ENCODE measurements around the gene LPP. TPM values are rescaled to one million over a fixed set of nuclear protein-coding genes. Genes with fewer than 3 reads are reported as not detected.

Gene LPP
- total and polyA plus RNA-seq, 4 donors: 11.1 to 219 (median 66.5) TPM

GRCh38 chr3:188531210-188531609, 377.3 kb downstream of the LPP start:
- Histone ChIP-seq H3K27ac (ENCODE audit: low read depth in 1 of 2, low read length in 1 of 2) (no peak overlapping the region), H3K4me1 (ENCODE audit: control insufficient read depth in 5 of 5, insufficient read depth in 5 of 5, low read length in 5 of 5) (peaks cover 0 to 14% (median 0%) of the 10 kb centered on the region in 5 donors), H3K9ac (ENCODE audit: insufficient read depth in 1 of 2, low read length in 2 of 2) (no peak overlapping the region), H3K4me3 (no peak overlapping the region), H3K36me3 (ENCODE audit: control insufficient read depth in 4 of 4, insufficient read depth in 4 of 4, low read length in 4 of 4) (peaks cover 0 to 3% (median 1%) of the 10 kb centered on the region in 4 donors), H3K27me3 (ENCODE audit: control insufficient read depth in 3 of 3, insufficient read depth in 3 of 3, low read length in 2 of 3) (no peaks in the 10 kb centered on the region), H3K9me3 (ENCODE audit: control insufficient read depth in 4 of 4, insufficient read depth in 3 of 4, low read length in 3 of 4) (no peaks in the 10 kb centered on the region)
- no peak for TF ChIP-seq CTCF (IDR thresholded peaks at IDR 0.05; ENCODE audit: control extremely low read depth, extremely low read depth)
- DNase-seq (no peak), ATAC-seq (ENCODE audit: insufficient read depth, low FRiP score) (no peak)

- Histone ChIP-seq H3K4me3 (no peak overlapping the region), H3K4me1 (ENCODE audit: control insufficient read depth in 5 of 5, insufficient read depth in 5 of 5, low read length in 5 of 5) (peaks cover 0 to 16% (median 0%) of the 10 kb centered on the region in 5 donors), H3K27me3 (ENCODE audit: control insufficient read depth in 3 of 3, insufficient read depth in 3 of 3, low read length in 2 of 3) (no peaks in the 10 kb centered on the region), H3K9me3 (ENCODE audit: control insufficient read depth in 4 of 4, insufficient read depth in 3 of 4, low read length in 3 of 4) (no peaks in the 10 kb centered on the region), H3K27ac (ENCODE audit: low read depth in 1 of 2, low read length in 1 of 2) (no peak overlapping the region), H3K9ac (ENCODE audit: insufficient read depth in 1 of 2, low read length in 2 of 2) (no peak overlapping the region), H3K36me3 (ENCODE audit: control insufficient read depth in 4 of 4, insufficient read depth in 4 of 4, low read length in 4 of 4) (peaks cover 0 to 3% (median 0%) of the 10 kb centered on the region in 4 donors)
- WGBS, 2 donors: 82 to 88% methylated on average over 1 of the region's 1 CpG
- no peak for DNase-seq
- no peak for ATAC-seq (ENCODE audit: insufficient read depth, low FRiP score)
- TF ChIP-seq CTCF (IDR thresholded peaks at IDR 0.05; ENCODE audit: control extremely low read depth, extremely low read depth): no peak
These were observed 379.2 kb downstream of the LPP start for GRCh38 chr3:188533172-188533571.

- Histone ChIP-seq H3K27ac (ENCODE audit: low read depth in 1 of 2, low read length in 1 of 2) (no peak overlapping the region), H3K9ac (ENCODE audit: insufficient read depth in 1 of 2, low read length in 2 of 2) (no peak overlapping the region), H3K4me3 (no peak overlapping the region), H3K9me3 (ENCODE audit: control insufficient read depth in 4 of 4, insufficient read depth in 3 of 4, low read length in 3 of 4) (no peaks in the 10 kb centered on the region), H3K27me3 (ENCODE audit: control insufficient read depth in 3 of 3, insufficient read depth in 3 of 3, low read length in 2 of 3) (no peaks in the 10 kb centered on the region), H3K36me3 (ENCODE audit: control insufficient read depth in 4 of 4, insufficient read depth in 4 of 4, low read length in 4 of 4) (no peaks in the 10 kb centered on the region), H3K4me1 (ENCODE audit: control insufficient read depth in 5 of 5, insufficient read depth in 5 of 5, low read length in 5 of 5) (peaks cover 0 to 16% (median 0%) of the 10 kb centered on the region in 5 donors)
- WGBS, 2 donors: 94 to 95% methylated on average over 4 of the region's 4 CpGs
- no peak for TF ChIP-seq CTCF (IDR thresholded peaks at IDR 0.05; ENCODE audit: control extremely low read depth, extremely low read depth)
- ATAC-seq (ENCODE audit: insufficient read depth, low FRiP score) (no peak), DNase-seq (no peak)
These were observed 379.8 kb downstream of the LPP start for GRCh38 chr3:188533612-188534357.
